Left lung (tissue), 10 donors: Measurements from ENCODE around the gene RNF223. TPM values are rescaled to one million over a fixed set of nuclear protein-coding genes. Genes with fewer than 3 reads are reported as not detected.

Source experiments
- ATAC-seq: fragments of 200-7000 bp; cut with Tn5 transposase; one replicate; pipeline ENCODE4 v1.9.1; 2020; ENCODE audit warnings: moderate library complexity
- DNase-seq, 4 donors: peaks; one replicate each; pipeline ENCODE4 v3.0.0-alpha.2; 2013 to 2020
- H3K27ac ChIP-seq, 2 donors: fragments of 200-600 bp; sonication (generic) in 1 of 2; one replicate each; pipeline versions ENCODE4 v1.5.0 to v1.8.0; 2020 to 2021
- H3K27me3 ChIP-seq, 2 donors: fragments of 200-600 bp; sonication (generic) in 1 of 2; one replicate each; pipeline versions ENCODE4 v1.5.0 to v1.8.0; 2020 to 2021
- H3K36me3 ChIP-seq, 2 donors: fragments of 200-600 bp; sonication (generic) in 1 of 2; one replicate each; pipeline versions ENCODE4 v1.5.0 to v1.8.0; 2020 to 2021
- H3K4me1 ChIP-seq, 2 donors: fragments of 200-600 bp; one replicate each; pipeline ENCODE4 v1.8.0; 2021
- H3K4me3 ChIP-seq, 2 donors: fragments of 200-600 bp; sonication (generic) in 1 of 2; one replicate each; pipeline versions ENCODE4 v1.5.0 to v1.8.0; 2020 to 2021; ENCODE audit warnings: mild to moderate bottlenecking in 1 of 2
- H3K9me3 ChIP-seq, 2 donors: fragments of 200-600 bp; sonication (generic) in 1 of 2; one replicate each; pipeline versions ENCODE4 v1.5.0 to v1.8.0; 2020 to 2021
- intact Hi-C, 2 donors: fragments of 100-400 bp; cut with DNase I; formaldehyde crosslinking; loops; one replicate each; pipeline versions ENCODE4 v1.11.2 to v1.14.2; 2022
- polyA plus RNA-seq, 6 donors: library from polyadenylated mRNA; unstranded; fragments of 120-200 nt; gene quantifications; one replicate each; pipeline ENCODE4 v1.2.1, GENCODE V29; 2013; ENCODE audit not compliant: insufficient read length in 6 of 6
- total RNA-seq, 2 donors: library from RNA; stranded (reverse); fragmentation: NEBNext Ultra II Directional; extraction: Animal tissue kit (Norgen Biotek cat#: 25700); gene quantifications; one replicate each; pipeline ENCODE4 v1.2.1, GENCODE V29; 2021
- TF ChIP-seq, protein P1 (sequence below), 2 donors: fragments of 200-600 bp; sonication (generic) in 1 of 2; IDR thresholded peaks; one replicate each; pipeline versions ENCODE4 v1.5.0 to v1.8.0; 2021; ENCODE audit warnings: antibody characterized with exemption in 2 of 2
- donor health status: DM: no; HTN: yes; CAD: no.
- donor health status: DM: no; HTN: no; CAD: no.

Gene RNF223
- total and polyA plus RNA-seq, 8 donors: 0.13 to 1.7 (median 0.18) TPM

DNA sequence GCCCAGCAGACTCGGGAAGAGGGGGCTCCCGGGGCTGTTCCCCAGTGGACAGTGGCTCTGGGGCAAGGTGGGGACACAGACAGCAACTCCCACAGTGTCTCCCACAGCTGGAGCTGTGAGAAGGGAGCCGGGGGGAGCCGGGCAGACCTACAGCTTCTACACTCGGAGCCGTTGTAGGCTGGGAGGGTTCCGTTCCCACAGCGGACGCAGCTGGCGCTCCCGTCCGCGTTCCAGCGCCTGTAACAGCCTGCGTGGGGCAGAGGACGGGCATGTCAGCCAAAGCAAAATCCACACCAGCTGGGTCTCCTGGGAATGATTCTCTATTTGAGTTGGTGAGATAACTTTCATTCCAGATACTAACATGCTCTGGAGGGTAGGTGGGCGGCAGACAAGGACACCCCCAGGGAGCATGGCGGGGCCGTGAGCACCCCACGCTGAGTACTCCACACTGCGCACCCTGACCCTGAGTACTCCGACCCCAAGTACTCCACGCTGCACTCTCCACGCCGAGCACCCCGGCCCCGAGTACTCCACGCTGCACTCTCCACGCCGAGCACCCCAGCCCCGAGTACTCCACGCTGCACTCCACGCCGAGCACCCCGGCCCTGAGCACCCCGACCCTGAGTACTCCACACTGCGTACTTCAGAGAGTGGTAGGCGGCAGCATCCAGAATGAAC lies 13.4 kb upstream of the RNF223 start:
- peaks cover 0 to 16% of the 10 kb centered on the region in 2 donors for H3K36me3 ChIP-seq
- no peaks in the 10 kb centered on the region for H3K4me1 ChIP-seq
- H3K27ac ChIP-seq: no peak overlapping the region
- no peaks in the 10 kb centered on the region for H3K9me3 ChIP-seq
- DNase-seq: no peak
- ATAC-seq: no peak
- no peaks in the 10 kb centered on the region for H3K27me3 ChIP-seq
- no peak overlapping the region for H3K4me3 ChIP-seq
- intact Hi-C loops: no loop called here
- TF ChIP-seq, protein P1, sequence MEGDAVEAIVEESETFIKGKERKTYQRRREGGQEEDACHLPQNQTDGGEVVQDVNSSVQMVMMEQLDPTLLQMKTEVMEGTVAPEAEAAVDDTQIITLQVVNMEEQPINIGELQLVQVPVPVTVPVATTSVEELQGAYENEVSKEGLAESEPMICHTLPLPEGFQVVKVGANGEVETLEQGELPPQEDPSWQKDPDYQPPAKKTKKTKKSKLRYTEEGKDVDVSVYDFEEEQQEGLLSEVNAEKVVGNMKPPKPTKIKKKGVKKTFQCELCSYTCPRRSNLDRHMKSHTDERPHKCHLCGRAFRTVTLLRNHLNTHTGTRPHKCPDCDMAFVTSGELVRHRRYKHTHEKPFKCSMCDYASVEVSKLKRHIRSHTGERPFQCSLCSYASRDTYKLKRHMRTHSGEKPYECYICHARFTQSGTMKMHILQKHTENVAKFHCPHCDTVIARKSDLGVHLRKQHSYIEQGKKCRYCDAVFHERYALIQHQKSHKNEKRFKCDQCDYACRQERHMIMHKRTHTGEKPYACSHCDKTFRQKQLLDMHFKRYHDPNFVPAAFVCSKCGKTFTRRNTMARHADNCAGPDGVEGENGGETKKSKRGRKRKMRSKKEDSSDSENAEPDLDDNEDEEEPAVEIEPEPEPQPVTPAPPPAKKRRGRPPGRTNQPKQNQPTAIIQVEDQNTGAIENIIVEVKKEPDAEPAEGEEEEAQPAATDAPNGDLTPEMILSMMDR (IDR thresholded peaks at IDR 0.05): no peak

DNA sequence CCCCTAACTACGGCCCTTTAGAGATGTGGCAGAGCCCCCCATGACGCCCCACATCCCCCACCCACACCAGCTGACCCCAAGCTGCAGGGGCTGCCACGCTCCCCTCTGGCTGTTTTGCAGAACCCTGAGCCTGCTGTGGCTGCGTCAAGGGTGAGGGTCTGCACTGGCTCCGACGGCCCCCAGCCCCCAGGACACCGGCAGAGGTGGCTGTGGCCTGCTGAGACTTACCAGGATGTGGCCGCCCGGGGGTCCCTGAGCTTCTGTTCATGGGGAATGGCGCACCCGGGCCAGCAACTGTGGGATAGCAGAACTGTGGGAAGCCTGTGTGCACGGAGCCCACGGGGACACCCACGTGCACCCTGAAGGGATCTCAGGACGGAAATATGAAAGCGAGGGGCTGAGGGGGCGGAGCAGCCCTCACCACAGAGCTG lies 12.8 kb upstream of the RNF223 start:
- no peak for DNase-seq
- H3K36me3 ChIP-seq: peaks cover 0 to 21% of the 10 kb centered on the region in 2 donors
- intact Hi-C loops: no loop called here
- H3K27ac ChIP-seq: no peak overlapping the region
- no peak for ATAC-seq
- H3K27me3 ChIP-seq: no peaks in the 10 kb centered on the region
- H3K4me3 ChIP-seq: no peak overlapping the region
- H3K9me3 ChIP-seq: no peaks in the 10 kb centered on the region
- TF ChIP-seq, protein P1 (IDR thresholded peaks at IDR 0.05): no peak
- no peaks in the 10 kb centered on the region for H3K4me1 ChIP-seq

DNA sequence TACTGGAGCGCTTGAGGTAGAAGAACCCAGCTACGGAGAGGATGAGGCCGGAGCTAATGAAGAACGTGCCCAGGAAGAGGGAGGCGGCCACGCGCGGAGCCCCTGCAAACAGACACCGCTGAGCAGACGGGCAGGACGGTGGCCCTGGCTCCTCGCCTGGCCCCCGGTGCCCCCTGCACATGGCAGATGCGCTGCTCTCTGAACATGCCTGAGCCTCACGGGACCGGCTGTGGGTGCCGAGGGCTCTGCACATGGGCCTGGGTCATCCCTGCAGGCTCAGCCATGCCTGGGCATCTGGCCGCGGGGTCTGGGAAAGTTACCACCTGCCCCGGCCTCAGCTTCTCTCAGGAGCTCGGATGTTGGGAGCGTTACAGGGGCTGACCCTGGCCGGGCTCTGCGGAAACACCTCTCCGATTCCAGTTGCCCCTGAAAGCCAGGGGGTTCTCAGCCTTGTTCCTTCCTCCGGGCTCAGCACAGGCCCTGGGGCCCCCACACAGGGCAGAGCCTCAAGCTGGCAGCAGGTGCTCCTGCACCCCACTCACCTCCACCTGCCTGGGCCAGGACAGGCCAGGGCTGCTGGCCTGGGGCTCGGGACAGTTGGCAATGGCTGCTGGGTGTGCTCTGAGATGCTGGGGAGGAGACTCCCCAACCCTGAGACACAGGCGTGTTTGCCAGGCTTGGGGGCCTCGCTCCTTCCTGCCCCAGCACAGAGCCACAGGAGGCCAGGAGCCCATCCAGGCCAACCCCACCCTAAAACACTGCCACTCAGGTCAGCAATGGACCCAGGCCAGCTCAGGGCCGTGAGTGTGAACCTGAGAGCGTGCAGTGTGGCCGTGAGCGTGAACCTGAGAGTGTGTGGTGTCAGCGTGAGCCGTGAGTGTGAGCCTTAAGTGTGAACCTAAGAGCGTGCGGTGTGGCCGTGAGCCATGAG lies 12.1 kb upstream of the RNF223 start:
- no peak for ATAC-seq
- H3K27me3 ChIP-seq: peaks cover 0 to under 1% of the 10 kb centered on the region in 2 donors
- no peak for DNase-seq
- TF ChIP-seq, protein P1 (IDR thresholded peaks at IDR 0.05): no peak
- H3K9me3 ChIP-seq: no peaks in the 10 kb centered on the region
- H3K27ac ChIP-seq: no peak overlapping the region
- H3K4me3 ChIP-seq: no peak overlapping the region
- H3K36me3 ChIP-seq: peaks cover 0 to 22% of the 10 kb centered on the region in 2 donors
- intact Hi-C loops: no loop called here
- H3K4me1 ChIP-seq: no peaks in the 10 kb centered on the region

DNA sequence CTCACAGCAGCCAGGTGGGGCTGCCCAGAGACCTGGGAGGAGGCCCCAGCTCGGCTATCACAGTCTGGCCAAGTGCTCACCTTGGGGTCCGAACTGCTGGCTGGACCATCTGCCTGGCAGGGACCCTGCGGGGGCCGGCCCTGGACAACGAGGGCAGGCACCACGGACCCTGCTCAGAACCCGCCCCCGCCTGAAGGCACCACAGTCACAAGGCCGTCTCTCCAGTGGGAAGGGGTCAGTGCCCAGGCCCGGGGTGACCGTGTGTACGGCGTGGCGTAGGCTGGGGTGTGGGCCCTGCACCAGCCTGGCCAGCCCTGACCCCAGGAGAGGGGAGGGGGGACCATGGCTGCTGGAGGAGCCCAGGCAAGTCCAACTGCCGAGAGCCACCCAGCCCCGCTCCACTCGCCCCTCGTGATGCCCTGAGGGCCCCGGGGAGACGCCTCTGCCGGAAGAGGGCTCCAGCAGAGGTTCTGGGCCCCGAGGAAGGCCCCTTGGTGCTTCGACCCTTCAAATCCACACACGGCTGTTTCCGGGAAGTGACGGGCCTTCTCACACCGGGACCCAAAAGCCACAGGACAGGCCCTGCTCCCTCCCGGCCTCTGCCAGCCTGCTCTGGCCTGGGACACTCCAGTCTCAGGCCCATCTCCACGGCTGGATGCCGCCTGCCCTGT lies 11.2 kb upstream of the RNF223 start:
- TF ChIP-seq, protein P1 (IDR thresholded peaks at IDR 0.05): no peak
- DNase-seq (no peak), ATAC-seq (no peak)
- H3K9me3 ChIP-seq: no peaks in the 10 kb centered on the region
- peaks cover 0 to 22% of the 10 kb centered on the region in 2 donors for H3K36me3 ChIP-seq
- no peak overlapping the region for H3K4me3 ChIP-seq
- peaks cover 0 to 6% of the 10 kb centered on the region in 2 donors for H3K27me3 ChIP-seq
- peaks cover under 1 to 2% of the 10 kb centered on the region in 2 donors for H3K4me1 ChIP-seq
- no peak overlapping the region for H3K27ac ChIP-seq
- intact Hi-C loops: no loop called here
